Measurements from ENCODE around the gene SUSD6. TPM values are rescaled to one million over a fixed set of nuclear protein-coding genes. Genes with fewer than 3 reads are reported as not detected.

Gene SUSD6
- total and polyA plus RNA-seq, 8 donors: 8.9 to 41.9 (median 20.3) TPM

GRCh38 chr14:69703047-69704039 is 91.9 kb downstream of the SUSD6 start:
- Histone ChIP-seq H3K27me3 (no peaks in the 10 kb centered on the region), H3K9me3 (no peaks in the 10 kb centered on the region), H3K36me3 (peaks cover 0 to 26% (median 0%) of the 10 kb centered on the region in 3 donors), H3K4me3 (no peak overlapping the region), H3K4me1 (peaks cover 20 to 46% (median 41%) of the 10 kb centered on the region in 3 donors), H3K27ac (no peak overlapping the region)
- FAIRE-seq: no peak
- TF ChIP-seq, protein P1, sequence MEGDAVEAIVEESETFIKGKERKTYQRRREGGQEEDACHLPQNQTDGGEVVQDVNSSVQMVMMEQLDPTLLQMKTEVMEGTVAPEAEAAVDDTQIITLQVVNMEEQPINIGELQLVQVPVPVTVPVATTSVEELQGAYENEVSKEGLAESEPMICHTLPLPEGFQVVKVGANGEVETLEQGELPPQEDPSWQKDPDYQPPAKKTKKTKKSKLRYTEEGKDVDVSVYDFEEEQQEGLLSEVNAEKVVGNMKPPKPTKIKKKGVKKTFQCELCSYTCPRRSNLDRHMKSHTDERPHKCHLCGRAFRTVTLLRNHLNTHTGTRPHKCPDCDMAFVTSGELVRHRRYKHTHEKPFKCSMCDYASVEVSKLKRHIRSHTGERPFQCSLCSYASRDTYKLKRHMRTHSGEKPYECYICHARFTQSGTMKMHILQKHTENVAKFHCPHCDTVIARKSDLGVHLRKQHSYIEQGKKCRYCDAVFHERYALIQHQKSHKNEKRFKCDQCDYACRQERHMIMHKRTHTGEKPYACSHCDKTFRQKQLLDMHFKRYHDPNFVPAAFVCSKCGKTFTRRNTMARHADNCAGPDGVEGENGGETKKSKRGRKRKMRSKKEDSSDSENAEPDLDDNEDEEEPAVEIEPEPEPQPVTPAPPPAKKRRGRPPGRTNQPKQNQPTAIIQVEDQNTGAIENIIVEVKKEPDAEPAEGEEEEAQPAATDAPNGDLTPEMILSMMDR (IDR thresholded peaks at IDR 0.05): no peak
- peak in 2 of 4 donors; percentile 23 to 28 for ATAC-seq
- DNase-seq: no peak
- intact Hi-C loops (cut with DNase I): no loop called here
- 77% methylated on average over 12 of the region's 12 CpGs for WGBS, 2 donors

GRCh38 chr14:69704319-69704718 is 92.9 kb downstream of the SUSD6 start:
- no peak for FAIRE-seq
- 93 to 95% methylated on average over 5 of the region's 5 CpGs for WGBS, 2 donors

DNA sequence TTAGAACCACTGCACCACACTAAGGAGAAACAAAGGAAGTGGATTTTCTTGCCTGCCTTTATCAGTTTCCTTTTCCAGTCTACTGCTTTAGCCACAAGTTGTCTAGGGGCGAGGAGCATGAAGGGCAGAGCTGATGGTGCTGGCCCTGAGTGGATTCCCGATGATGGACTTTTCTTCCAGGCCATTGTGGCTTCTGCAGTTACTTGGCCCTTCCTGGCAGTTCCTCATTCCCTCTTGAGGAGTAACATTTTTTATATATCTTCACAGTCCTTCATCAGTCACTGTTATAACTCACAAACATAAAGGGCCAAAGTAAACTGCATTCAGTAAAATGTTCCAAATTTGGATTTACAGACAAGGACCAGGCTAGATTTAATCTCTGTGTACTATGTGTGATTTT is 94.3 kb downstream of the SUSD6 start:
- FAIRE-seq (no peak), DNase-seq (no peak), ATAC-seq (no peak)
- Histone ChIP-seq H3K27ac (no peak overlapping the region), H3K4me1 (peaks cover 7 to 23% (median 21%) of the 10 kb centered on the region in 3 donors), H3K36me3 (peaks cover 0 to 39% (median 0%) of the 10 kb centered on the region in 3 donors), H3K9me3 (no peaks in the 10 kb centered on the region), H3K4me3 (no peak overlapping the region), H3K27me3 (no peaks in the 10 kb centered on the region)
- TF ChIP-seq, protein P1 (IDR thresholded peaks at IDR 0.05): no peak
- intact Hi-C loops (cut with DNase I): no loop called here
- WGBS, 2 donors: 92 to 94% methylated on average over 2 of the region's 2 CpGs

More at GRCh38 chr14:69704319-69704718, 92.9 kb downstream of the SUSD6 start:
- Histone ChIP-seq H3K4me1 (peaks cover 17 to 36% (median 31%) of the 10 kb centered on the region in 3 donors), H3K4me3 (no peak overlapping the region), H3K9me3 (no peaks in the 10 kb centered on the region), H3K27ac (no peak overlapping the region), H3K36me3 (peaks cover 0 to 30% (median 0%) of the 10 kb centered on the region in 3 donors), H3K27me3 (no peaks in the 10 kb centered on the region)
- ATAC-seq: no peak
- TF ChIP-seq, protein P1 (IDR thresholded peaks at IDR 0.05): no peak
- intact Hi-C loops (cut with DNase I): no loop called here
- DNase-seq: no peak

DNA sequence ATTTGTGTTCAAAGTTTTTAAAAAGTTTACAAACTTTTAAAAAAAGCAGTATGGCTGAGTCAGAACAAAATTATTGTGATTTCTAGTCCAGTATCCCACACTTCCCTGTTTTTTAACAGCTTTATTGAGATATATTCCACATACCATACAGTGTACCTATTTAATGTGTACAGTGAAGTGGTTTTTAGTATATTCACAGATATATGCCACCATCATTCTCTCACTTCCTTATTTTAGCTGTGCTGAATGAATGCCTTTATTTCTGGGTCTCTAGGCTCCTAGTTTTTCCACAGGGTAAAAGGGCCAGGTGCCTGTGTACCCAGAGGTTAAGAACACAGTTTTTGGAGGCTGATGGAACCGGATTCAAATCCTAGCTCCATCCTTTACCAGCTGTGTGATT is 96.7 kb downstream of the SUSD6 start:
- Histone ChIP-seq H3K36me3 (peaks cover 0 to 39% (median 0%) of the 10 kb centered on the region in 3 donors), H3K4me1 (peaks cover 11 to 23% (median 18%) of the 10 kb centered on the region in 3 donors), H3K27ac (no peak overlapping the region), H3K4me3 (no peak overlapping the region), H3K27me3 (no peaks in the 10 kb centered on the region), H3K9me3 (no peaks in the 10 kb centered on the region)
- no peak for ATAC-seq
- no peak for FAIRE-seq
- intact Hi-C loops (cut with DNase I): no loop called here
- no peak for DNase-seq
- TF ChIP-seq, protein P1 (IDR thresholded peaks at IDR 0.05): no peak
- 100% methylated on average over 1 of the region's 1 CpG for WGBS, 2 donors
